HepG2 (cell line): ENCODE data around the gene PUS1. TPM values are rescaled to one million over a fixed set of nuclear protein-coding genes. Genes with fewer than 3 reads are reported as not detected.
A peak's percentile ranks its signal among the peaks of the same experiment; 100 is the strongest.

Source experiments
- ARID4A ChIP-seq: sonication (generic); formaldehyde crosslinking; IDR thresholded peaks from 2 replicates; pipeline ENCODE4 v1.5.0; 2020; ENCODE audit warnings: mild to moderate bottlenecking, missing genetic modification reagents, borderline replicate concordance
- ATF5 ChIP-seq: sonication (generic); formaldehyde crosslinking; IDR thresholded peaks from 2 replicates; pipeline ENCODE4 v1.4.0; 2020; ENCODE audit warnings: mild to moderate bottlenecking, low read depth, missing genetic modification reagents
- EHMT2 ChIP-seq: fragments of 200-600 bp; sonication (generic); IDR thresholded peaks from 2 replicates; pipeline ENCODE4 v1.7.0; 2017; ENCODE audit warnings: antibody characterized with exemption, low read depth, low read length, borderline replicate concordance
- ETS1 ChIP-seq: sonication (generic); formaldehyde crosslinking; IDR thresholded peaks from 2 replicates; pipeline ENCODE4 v1.4.0; 2020; ENCODE audit warnings: missing genetic modification reagents
- FOXC1 ChIP-seq: sonication (generic); formaldehyde crosslinking; IDR thresholded peaks from 2 replicates; pipeline ENCODE4 v1.8.0; 2022; ENCODE audit warnings: mild to moderate bottlenecking, missing genetic modification reagents, borderline replicate concordance
- FOXJ3 ChIP-seq: sonication (generic); formaldehyde crosslinking; IDR thresholded peaks from 2 replicates; pipeline ENCODE4 v1.4.0; 2020; ENCODE audit warnings: missing genetic modification reagents, mild to moderate bottlenecking, borderline replicate concordance
- GRHL1 ChIP-seq: sonication (generic); formaldehyde crosslinking; conservative IDR thresholded peaks from 2 replicates; pipeline ENCODE4 v1.8.0; 2022; ENCODE audit warnings: missing genetic modification reagents
- PHF21A ChIP-seq: sonication (generic); formaldehyde crosslinking; IDR thresholded peaks from 2 replicates; pipeline ENCODE4 v1.5.0; 2020; ENCODE audit warnings: mild to moderate bottlenecking, missing genetic modification reagents
- RBFOX2 ChIP-seq: fragments of 200-400 bp; formaldehyde crosslinking; IDR thresholded peaks from 2 replicates; pipeline ENCODE4 v1.6.1; 2017; ENCODE audit warnings: low read depth, mild to moderate bottlenecking, low read length
- SSRP1 ChIP-seq: IDR thresholded peaks from 2 replicates; pipeline ENCODE4 v1.6.1; 2016; ENCODE audit warnings: control low read depth
- STAT6 ChIP-seq: sonication (generic); formaldehyde crosslinking; IDR thresholded peaks from 2 replicates; pipeline ENCODE4 v1.4.0; 2020; ENCODE audit warnings: missing genetic modification reagents, mild to moderate bottlenecking, borderline replicate concordance
- ZIK1 ChIP-seq: sonication (generic); formaldehyde crosslinking; IDR thresholded peaks from 2 replicates; pipeline ENCODE4 v1.5.0; 2020; ENCODE audit warnings: mild to moderate bottlenecking, low read depth, missing genetic modification reagents, borderline replicate concordance
- ZNF256 ChIP-seq: sonication (generic); formaldehyde crosslinking; conservative IDR thresholded peaks from 2 replicates; pipeline ENCODE4 v1.4.0; 2020; ENCODE audit warnings: missing genetic modification reagents
- ZNF280B ChIP-seq: sonication (generic); formaldehyde crosslinking; IDR thresholded peaks from 2 replicates; pipeline ENCODE4 v1.5.0; 2020; ENCODE audit warnings: missing genetic modification reagents, mild to moderate bottlenecking, borderline replicate concordance
- polyA plus RNA-seq, 8 experiments: library from polyadenylated mRNA; depleted of rRNA in 3 of 8; stranded (reverse) in 7 of 8; unstranded in 1 of 8; fragments of >200 nt; fragmentation: Illumina TruSeq in 4 of 8; extraction: Trizol in 4 of 8; gene quantifications; 2 replicates each; pipeline versions ENCODE4 v1.2.1 to v1.2.3, GENCODE V29; 2011 to 2016; ENCODE audit warnings: low read depth in 4 of 8, missing spikeins in 1 of 8, mixed read lengths in 1 of 8; ENCODE audit not compliant: insufficient read depth in 1 of 8
- total RNA-seq, 5 experiments: library from RNA; depleted of rRNA; stranded (reverse); fragments of >200 nt; fragmentation: Illumina TruSeq; extraction: Trizol; gene quantifications; 2 replicates each; pipeline ENCODE4 v1.2.3, GENCODE V29; 2016; ENCODE audit warnings: low read depth in 1 of 5

Gene PUS1
- total and polyA plus RNA-seq, 2 of the 13 experiments (the other 11 are each of a cell fraction or from before 2014, with no cell fraction given), result 19.2 to 24.7 TPM

- TF ChIP-seq ETS1 (no peak), PHF21A (CRISPR knock-in tag) (no peak), SSRP1 (CRISPR knock-in tag) (no peak), ZNF256 (CRISPR knock-in tag) (no peak), FOXC1 (no peak), ARID4A (CRISPR knock-in tag) (no peak), ZIK1 (no peak), EHMT2 (no peak), ATF5 (no peak), RBFOX2 (peak; percentile 44), ZNF280B (CRISPR knock-in tag) (no peak), STAT6 (CRISPR knock-in tag) (no peak), FOXJ3 (CRISPR knock-in tag) (no peak), GRHL1 (no peak)
Observed at GRCh38 chr12:131929581-131930456, 743 bp downstream of the PUS1 start (continued).
